Retina (tissue), 1 donor: ENCODE results near the gene TP53.

Experiments used
- DNase-seq: peaks from one replicate; pipeline ENCODE4 v3.0.0-alpha.2; 2016

TP53 gene

GRCh38 chr17:7706631-7707354 is 19.5 kb upstream of the TP53 start:
- no peak for DNase-seq

DNA sequence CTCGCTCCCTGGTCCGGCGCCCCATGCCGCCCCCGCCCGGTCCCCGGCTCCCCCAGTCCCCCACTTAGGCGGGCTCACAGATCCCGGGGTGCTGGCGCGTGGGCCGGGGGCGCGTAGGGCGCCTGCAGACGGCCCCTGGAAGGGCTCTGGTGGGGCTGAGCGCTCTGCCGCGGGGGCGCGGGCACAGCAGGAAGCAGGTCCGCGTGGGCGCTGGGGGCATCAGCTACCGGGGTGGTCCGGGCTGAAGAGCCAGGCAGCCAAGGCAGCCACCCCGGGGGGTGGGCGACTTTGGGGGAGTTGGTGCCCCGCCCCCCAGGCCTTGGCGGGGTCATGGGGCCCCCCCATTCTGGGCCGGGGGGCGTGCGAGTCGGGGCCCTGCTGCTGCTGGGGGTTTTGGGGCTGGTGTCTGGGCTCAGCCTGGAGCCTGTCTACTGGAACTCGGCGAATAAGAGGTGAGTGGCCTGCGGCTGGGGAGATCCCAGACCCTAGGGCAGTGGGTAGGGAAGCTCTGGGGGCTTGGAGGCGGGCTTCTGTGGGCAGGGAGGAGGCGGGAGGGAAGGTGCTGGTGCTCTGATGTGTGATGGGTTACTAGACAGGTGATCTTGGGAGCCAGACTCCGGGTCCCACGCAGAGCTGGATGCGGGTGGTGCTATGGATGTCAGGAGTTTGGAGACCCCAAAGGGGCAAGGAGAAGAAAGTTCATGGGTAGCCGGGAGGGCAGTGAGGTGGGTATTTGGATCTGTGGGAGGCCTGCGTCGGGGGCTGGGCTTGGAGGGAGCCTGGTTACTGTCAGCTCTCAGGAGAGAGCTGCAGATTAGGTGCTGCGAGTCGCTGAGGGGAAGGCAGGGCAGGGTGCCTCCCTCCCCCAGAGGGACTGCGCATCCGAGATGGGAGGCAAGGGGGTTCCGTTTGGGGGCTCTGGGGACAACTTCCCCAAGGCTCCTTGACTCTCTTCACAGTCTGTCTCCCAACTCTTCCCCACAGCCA is 18.3 kb upstream of the TP53 start:
- peak; percentile 50 for DNase-seq

- peak; percentile 77 for DNase-seq
These were observed 17.4 kb upstream of the TP53 start, which contains the start of gene EFNB3 for GRCh38 chr17:7704601-7705268. Gene EFNB3, plus strand, starts transcription at chr17:7705202. Its CDS starts 397 bp downstream, at chr17:7705599.

GRCh38 chr17:7703584-7704479 is 16.5 kb upstream of the TP53 start:
- DNase-seq: peak; percentile 75

GRCh38 chr17:7702776-7703175 is 15.5 kb upstream of the TP53 start:
- DNase-seq: no peak

- DNase-seq: no peak
These were observed 14.4 kb upstream of the TP53 start for GRCh38 chr17:7701681-7702080.

GRCh38 chr17:7700510-7700909 is 13.2 kb upstream of the TP53 start:
- DNase-seq: no peak

- DNase-seq: no peak
These were observed 10.7 kb upstream of the TP53 start for GRCh38 chr17:7697828-7698588.

GRCh38 chr17:7695586-7695985 is 8.3 kb upstream of the TP53 start:
- no peak for DNase-seq

GRCh38 chr17:7688808-7689316 is 1.6 kb upstream of the TP53 start:
- DNase-seq: no peak

DNA sequence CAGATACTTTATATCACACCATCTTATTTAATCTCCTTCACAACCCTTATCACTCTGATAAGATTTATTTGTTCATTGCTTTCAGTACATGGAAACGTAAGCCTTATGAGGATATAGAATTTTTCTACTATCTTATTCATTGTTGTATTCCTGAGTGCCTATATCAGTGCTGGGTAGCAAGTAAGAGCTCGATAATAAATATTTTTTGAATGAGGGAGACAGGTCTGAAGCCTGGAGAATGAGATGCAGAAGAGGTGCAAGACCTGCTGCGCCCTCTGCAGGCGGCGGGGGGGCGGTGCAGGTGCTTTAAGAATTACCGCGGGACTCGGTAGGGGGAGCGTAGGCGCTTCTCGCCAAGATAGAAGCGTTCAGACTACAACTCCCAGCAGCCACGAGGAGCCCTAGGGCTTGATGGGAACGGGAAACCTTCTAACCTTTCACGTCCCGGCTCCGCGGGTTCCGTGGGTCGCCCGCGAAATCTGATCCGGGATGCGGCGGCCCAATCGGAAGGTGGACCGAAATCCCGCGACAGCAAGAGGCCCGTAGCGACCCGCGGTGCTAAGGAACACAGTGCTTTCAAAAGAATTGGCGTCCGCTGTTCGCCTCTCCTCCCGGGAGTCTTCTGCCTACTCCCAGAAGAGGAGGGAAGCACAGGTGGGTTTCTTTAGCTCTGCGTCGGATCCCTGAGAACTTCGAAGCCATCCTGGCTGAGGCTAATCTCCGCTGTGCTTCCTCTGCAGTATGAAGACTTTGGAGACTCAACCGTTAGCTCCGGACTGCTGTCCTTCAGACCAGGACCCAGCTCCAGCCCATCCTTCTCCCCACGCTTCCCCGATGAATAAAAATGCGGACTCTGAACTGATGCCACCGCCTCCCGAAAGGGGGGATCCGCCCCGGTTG is 868 bp upstream of the TP53 start, which contains the start of gene WRAP53:
Gene WRAP53, plus strand, starts transcription at position 570 of the 900 bp plus-strand sequence. Its CDS starts 172 bp downstream, at position 742.
- DNase-seq: peak; percentile 100

GRCh38 chr17:7686222-7687071 is 843 bp downstream of the TP53 start:
- peak; percentile 99 for DNase-seq

DNA sequence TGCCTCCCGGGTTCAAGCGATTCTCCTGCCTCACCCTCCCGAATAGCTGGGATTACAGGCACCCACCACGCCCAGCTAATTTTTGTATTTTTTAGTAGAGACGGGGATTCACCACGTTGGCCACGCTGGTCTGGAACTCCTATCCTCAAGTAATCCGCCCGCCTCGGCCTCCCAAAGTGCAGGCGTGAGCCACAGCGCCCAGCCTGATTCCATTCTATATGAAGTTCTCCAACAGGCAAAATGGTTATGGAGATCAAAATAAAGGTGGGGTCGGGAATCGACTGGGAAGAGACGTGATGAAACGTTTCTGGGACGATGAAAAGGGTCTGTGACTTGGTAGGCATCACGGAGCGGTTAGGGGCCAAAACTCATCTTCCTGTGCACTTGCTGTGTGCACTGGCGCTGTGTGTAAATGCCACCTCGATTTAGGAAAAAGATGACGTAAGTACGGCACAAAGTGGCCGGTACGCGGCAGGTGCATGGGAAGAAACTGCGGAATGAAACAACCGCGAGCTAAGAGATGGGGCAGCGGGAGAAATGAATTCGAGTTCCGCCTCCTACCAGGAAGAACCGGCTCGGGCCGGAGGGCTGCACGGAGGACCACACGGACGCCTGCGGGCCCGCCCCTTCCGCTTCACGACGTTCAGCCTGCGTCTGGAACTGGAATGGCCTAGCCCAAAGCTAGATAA is 1.6 kb downstream of the TP53 start:
- DNase-seq: peak; percentile 99

GRCh38 chr17:7684851-7685532 is 2.3 kb downstream of the TP53 start:
- no peak for DNase-seq

DNA sequence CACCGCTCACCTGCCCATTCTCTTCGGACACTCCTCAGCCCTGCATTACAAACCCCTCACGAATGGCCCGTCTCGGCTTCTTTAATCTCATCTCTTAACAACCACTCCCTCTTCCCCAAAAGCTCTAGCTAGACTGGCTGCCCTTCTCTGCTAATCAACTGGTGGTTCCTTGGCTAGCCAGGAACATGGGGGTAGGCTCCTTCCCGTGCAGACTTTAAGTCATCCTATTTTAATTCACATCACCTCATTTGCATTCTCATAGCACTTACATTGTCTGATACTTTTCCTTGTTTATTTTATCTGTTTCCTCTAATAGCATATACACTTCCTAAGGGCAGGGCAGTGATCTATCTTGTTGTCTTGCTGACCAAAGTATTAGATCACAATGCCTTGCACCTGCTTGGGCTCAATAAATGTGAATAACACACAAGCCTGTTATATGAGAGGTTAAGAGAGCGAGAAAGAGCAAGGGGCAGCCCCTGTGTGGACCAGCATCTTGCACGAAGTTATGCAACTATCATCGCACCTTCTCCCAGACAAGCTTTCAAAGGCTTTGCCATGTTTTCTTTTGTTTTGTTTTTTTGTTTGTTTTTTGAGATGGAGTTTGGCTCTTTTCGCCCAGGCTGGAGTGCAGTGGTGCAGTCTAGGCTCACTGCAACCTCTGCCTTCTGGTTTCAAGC is 9.8 kb downstream of the TP53 start:
- no peak for DNase-seq

DNA sequence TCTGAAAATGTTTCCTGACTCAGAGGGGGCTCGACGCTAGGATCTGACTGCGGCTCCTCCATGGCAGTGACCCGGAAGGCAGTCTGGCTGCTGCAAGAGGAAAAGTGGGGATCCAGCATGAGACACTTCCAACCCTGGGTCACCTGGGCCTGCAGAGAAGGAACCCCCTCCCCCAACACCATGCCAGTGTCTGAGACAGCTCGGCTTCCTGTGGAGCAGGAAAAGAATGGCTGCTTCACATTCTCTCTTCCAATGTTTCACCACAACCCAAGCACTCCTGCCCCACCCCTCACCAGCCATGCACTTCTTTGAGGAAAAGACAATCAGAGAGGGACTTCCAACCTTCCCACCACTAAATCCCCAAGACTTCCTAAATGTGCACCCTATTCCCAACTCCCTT is 10.8 kb downstream of the TP53 start:
- DNase-seq: no peak

DNA sequence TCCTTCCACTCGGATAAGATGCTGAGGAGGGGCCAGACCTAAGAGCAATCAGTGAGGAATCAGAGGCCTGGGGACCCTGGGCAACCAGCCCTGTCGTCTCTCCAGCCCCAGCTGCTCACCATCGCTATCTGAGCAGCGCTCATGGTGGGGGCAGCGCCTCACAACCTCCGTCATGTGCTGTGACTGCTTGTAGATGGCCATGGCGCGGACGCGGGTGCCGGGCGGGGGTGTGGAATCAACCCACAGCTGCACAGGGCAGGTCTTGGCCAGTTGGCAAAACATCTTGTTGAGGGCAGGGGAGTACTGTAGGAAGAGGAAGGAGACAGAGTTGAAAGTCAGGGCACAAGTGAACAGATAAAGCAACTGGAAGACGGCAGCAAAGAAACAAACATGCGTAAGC is 12.4 kb downstream of the TP53 start:
- DNase-seq: no peak
